ENCODE results near the gene AGAP4.
"Not testable (repeated sequence)": the region's sequence is repeated elsewhere in the genome, so short reads cannot be mapped to it uniquely, and the experiment has no call there.

Gene AGAP4

DNA sequence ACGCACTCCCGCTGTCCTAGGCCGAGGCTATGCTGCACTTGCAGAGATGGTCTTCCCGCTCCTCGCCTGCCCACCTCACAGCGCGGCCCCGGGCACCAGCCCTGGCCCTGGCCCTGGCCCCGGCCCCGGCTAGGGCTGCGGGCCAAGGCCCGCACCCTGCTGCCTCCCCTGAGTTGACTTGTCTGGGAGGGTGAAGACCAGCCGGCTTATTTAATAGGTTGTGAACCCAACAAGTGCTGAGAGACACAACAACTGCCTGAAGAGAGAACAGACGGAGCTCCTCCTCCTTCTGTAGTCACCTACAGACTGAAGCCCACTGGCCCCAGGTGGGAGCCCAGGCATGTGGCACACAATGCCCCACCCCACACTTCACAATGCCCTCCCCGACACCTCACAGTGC lies at the start of gene AGAP4:
AGAP4 (minus strand) TSS at position 101 of the 400 bp plus-strand sequence. CDS start 153 bp downstream, outside the sequence.
- not testable (repeated sequence) for DNase-seq (ENCODE audit: extremely low read depth in 1 of 2, low read depth in 1 of 2)

GRCh38 chr10:45890721-45891120 lies 43.4 kb upstream of the AGAP4 start:
- DNase-seq (ENCODE audit: extremely low read depth in 1 of 2, low read depth in 1 of 2), result not testable (repeated sequence)

DNA sequence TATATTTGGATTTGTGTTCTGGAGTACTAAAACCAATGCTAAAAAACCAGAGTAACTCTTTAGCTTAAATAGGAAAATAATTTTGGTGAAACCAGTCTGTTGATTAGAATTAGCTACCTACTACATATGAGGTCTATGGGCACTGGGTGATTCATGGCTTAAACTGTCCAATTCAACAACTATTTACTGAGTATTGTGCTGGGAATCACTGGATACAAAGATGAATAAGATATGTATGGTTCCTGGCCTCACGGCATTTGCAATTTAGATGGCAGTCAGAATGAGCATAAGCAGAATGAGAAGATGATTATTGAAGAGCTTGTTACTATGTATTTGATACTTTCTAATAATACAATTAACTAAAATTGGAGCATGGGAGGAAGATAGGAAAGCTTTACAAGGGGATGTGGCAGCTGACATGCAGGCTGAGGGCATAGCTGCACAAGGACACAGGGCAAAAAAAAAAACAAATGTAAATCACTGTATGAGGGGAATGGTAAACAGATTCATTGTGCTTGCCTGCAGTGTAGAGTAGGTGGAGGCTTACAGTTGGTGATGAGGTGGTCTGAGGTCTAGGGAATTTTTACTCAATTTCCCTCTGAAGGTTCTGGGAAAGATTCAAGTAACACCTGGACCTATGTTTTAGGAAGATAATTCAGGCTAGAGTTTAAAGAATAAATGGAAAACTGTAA lies 42.4 kb upstream of the AGAP4 start:
- not testable (repeated sequence) for DNase-seq (ENCODE audit: extremely low read depth in 1 of 2, low read depth in 1 of 2)

- DNase-seq (ENCODE audit: extremely low read depth in 1 of 2, low read depth in 1 of 2), result not testable (repeated sequence)
Measured at GRCh38 chr10:45882880-45883279, 35.6 kb upstream of the AGAP4 start.

- DNase-seq (ENCODE audit: extremely low read depth in 1 of 2, low read depth in 1 of 2), result not testable (repeated sequence)
Measured at GRCh38 chr10:45865404-45865803, 18.1 kb upstream of the AGAP4 start.

GRCh38 chr10:45864264-45864663 lies 17.0 kb upstream of the AGAP4 start:
- not testable (repeated sequence) for DNase-seq (ENCODE audit: extremely low read depth in 1 of 2, low read depth in 1 of 2)

- DNase-seq (ENCODE audit: extremely low read depth in 1 of 2, low read depth in 1 of 2), result not testable (repeated sequence)
Measured at GRCh38 chr10:45863632-45864031, 16.3 kb upstream of the AGAP4 start.

GRCh38 chr10:45857931-45858330 lies 10.6 kb upstream of the AGAP4 start:
- DNase-seq (ENCODE audit: extremely low read depth in 1 of 2, low read depth in 1 of 2), result peak in 1 of 2 donors; percentile 0

- DNase-seq (ENCODE audit: extremely low read depth in 1 of 2, low read depth in 1 of 2), result not testable (repeated sequence)
Measured at GRCh38 chr10:45848467-45848866, 1.2 kb upstream of the AGAP4 start.

DNA sequence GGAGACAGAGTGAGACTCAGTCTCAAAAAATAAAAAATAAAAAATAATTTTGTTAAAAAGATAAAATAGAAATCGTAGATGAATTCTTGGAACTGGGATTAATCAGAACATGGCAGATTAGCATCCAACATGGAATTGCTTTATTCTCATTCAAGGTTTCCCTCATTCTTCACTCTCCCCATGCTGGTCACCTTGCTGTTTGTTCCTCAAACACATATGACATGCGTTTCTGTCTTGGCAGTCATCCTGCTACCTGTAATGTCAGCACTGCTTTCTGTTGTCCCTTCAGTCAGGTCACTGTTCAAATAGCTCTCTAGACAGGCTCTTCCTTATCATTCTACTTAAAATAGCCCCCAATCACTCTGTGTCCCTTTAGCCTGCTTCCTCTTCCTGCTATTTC lies 24.4 kb downstream of the AGAP4 start:
- not testable (repeated sequence) for DNase-seq (ENCODE audit: extremely low read depth in 1 of 2, low read depth in 1 of 2)

- not testable (repeated sequence) for DNase-seq (ENCODE audit: extremely low read depth in 1 of 2, low read depth in 1 of 2)
Measured at GRCh38 chr10:45820107-45820830, 27.0 kb downstream of the AGAP4 start.

DNA sequence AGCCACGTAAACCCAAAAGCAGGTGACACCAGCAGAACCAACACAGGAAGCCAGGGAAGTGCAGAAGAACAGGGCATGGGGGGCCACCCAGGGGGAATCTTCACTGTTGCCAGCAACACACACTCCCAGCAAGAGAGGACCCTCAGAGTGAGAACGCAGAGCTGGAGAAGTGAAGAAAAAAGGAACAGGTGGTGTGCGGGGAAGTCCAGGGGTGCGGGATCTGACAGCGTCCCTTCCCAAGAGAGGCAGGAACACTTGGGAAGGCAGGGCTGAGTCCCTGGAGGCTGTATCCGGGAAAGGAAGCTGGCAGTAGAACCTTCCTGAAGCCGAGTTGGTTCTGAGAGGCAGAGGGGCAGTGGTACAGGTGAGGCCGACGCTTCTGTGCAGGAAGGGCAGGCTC lies 27.7 kb downstream of the AGAP4 start:
- no peak for DNase-seq (ENCODE audit: extremely low read depth in 1 of 2, low read depth in 1 of 2)

GRCh38 chr10:45817912-45818311 lies 29.4 kb downstream of the AGAP4 start:
- no peak for DNase-seq (ENCODE audit: extremely low read depth in 1 of 2, low read depth in 1 of 2)

DNA sequence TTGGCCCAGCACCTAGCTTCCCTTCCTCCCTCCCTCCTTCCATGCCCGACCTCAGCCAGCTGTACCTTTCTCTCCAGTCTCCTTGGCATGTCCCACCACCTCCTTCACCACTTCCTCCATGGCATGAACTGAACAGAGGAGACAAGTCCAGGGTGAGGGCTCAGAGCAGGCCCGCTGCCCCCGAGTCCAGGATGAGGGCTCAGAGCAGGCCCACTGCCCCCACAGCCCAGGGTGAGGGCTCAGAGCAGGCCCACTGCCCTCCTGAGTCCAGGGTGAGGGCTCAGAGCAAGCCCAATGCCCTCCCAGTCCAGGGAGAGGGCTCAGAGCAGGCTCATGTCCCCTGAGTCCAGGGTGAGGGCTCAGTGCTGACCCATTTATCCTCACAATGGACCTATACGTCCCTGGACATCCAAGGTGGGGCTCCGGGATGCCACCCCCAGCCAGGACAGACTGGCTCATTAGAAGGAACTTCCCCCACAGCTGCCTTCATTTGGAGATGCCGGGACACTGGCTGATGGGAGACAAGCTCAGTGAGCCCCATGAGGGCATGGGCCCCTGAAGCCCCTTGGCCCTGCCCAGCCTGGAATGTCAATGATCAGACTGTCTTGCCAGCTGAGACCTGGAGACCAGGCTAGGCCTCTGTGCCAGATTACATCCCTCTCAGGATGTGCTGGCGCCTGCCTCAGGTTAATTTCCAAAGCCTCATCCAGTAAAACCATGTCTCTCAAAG lies 30.0 kb downstream of the AGAP4 start:
- DNase-seq (ENCODE audit: extremely low read depth in 1 of 2, low read depth in 1 of 2), result no peak

DNA sequence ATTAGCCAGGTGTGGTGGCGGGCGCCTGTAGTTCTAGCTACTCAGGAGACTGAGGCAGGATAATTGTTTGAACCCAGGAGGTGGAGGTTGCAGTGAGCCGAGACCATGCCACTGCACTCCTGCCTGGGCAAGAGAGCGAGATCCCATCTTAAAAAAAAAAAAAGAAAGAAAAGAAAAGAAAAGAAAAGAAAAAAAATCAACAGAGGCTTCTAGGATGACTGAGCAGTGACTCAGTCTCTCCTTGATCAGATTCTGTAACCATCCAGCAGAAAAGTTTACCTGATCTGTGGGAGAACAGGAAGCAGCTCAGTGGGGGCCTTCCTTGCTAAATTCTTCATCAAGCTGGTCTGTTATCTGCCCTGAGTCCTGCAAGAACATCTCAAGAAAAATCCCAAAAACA lies 33.2 kb downstream of the AGAP4 start:
- not testable (repeated sequence) for DNase-seq (ENCODE audit: extremely low read depth in 1 of 2, low read depth in 1 of 2)

DNA sequence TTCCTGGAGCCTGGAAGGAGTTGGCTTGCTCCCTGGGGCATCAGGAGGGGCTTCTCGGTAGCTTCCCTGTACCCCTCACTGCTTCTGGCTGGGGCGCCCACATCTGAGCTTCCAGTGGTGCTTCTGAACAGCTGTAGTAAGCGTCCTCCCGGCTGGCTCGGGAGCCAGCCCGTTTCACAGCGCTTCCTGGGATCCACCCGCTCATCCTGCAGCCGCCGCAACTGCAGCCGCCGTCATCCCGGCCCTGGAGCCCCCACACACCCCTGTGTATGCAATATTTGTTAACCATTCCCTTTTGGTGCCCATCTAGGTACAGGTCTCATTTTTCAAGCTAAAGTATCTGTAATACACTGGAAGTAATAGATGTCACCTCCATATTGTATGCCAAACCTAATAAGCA lies 34.3 kb downstream of the AGAP4 start:
- DNase-seq (ENCODE audit: extremely low read depth in 1 of 2, low read depth in 1 of 2), result not testable (repeated sequence)

DNA sequence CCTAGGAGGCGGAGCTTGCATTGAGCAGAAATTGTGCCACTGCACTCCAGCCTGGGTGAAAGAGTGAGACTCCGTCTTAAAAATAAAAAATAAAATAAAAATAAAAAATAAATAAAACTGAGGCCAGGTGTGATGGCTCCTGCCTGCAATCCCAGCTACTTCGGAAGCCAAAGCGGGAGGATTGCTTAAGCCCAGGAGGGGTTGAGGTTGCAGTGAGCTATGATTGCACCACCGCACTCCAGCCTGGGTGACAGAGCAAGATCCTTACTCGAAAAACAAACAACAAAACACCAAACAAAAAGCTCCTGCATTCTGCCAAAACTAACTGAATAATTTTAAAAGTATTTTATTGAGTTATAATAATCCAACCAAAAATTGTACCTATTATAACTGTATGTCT lies 36.2 kb downstream of the AGAP4 start:
- no peak for DNase-seq (ENCODE audit: extremely low read depth in 1 of 2, low read depth in 1 of 2)

DNA sequence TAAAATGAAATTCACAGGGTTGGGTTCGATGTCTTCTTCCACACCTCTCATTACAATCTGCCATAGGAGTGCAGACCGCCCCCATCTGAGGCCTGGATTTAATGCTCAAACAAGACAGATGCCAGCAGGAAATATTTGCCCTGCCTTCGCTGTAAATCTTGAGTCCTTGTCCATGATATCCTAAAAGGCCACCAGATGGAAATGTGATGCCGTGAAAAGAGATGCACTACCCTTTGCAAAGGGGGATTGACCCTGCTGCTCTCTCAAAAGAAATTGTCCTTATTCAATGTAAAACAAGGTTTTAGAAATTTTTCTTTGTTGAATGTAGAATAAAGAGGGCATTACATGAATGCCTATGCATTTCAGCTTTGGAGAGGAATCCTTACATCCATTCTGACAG lies 37.5 kb downstream of the AGAP4 start:
- DNase-seq (ENCODE audit: extremely low read depth in 1 of 2, low read depth in 1 of 2), result no peak

DNA sequence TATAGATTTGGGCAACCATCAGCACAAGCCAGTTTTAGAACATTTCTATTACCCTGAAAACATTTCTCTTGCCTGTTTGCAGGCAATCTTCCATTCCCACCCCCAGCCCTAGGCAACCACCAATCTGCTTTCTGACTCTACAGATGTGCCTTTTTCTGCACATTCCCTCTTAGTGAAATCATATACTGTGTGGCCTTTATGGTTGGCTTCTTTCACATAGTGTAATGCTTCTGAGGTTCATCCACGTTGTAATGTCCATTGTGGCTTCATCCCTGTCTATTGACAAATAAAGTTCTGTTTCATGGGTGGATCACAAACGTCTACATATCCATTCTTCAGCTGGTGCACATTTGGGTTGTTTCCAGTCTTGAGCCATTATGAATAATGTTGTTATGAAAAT lies 42.3 kb downstream of the AGAP4 start:
- not testable (repeated sequence) for DNase-seq (ENCODE audit: extremely low read depth in 1 of 2, low read depth in 1 of 2)

DNA sequence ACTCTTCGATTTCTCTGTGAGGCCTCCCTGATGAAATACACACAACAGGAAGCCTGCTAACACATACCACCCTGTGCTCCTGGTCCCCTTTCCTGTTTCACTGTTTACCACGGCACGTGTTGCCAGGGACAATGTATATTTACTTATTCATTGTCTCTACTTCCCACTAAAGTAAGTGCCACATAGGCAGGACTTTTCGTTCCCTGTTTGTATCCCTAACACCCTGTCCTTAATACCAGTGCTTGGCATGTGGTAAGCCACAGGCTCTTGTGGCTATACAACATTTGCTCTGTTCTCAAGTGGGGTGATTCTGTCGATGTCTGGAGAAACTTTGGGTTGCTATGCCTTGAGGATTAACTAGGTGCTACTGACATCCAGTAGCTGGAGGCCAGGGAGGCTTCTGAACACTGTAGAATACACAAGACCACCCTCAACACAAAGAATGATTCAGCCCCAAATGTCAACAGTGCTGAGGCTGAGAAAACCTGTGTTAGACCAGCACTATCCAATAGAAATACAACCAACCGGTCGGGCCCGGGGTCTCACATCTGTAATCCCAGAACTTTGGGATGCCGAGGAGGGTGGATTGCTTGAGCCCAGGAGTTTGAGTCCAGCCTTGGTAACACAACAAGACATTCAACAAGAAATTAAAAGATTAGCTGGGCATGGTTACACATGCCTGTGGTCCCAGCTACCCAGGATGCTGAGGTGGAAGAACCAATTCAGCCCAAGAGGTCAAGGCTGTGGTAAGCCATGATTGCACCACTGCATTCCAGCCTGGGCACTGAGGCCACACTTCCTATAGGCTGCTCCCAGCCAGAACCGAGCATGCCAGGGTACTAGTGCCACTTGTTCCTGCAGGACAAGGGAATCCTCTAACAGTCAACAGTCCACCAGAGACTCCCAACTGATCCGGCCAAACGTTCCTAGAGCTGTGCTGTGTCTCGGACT lies 44.0 kb downstream of the AGAP4 start:
- DNase-seq (ENCODE audit: extremely low read depth in 1 of 2, low read depth in 1 of 2), result not testable (repeated sequence)
